ENCODE results near the gene WDR7. TPM values are rescaled to one million over a fixed set of nuclear protein-coding genes. Genes with fewer than 3 reads are reported as not detected.

Gene WDR7
- total RNA-seq, 1 experiment from 2014 or later: 7.8 TPM

GRCh38 chr18:56902653-56903052 is 251.5 kb downstream of the WDR7 start:
- H3K9me3 Mint-ChIP-seq (ENCODE audit: unreplicated experiment): no peaks in the 10 kb centered on the region
- no peak overlapping the region for H3K27ac Mint-ChIP-seq (ENCODE audit: unreplicated experiment)
- no peaks in the 10 kb centered on the region for H3K36me3 Mint-ChIP-seq (ENCODE audit: insufficient read depth, unreplicated experiment)
- no peaks in the 10 kb centered on the region for H3K27me3 Mint-ChIP-seq (ENCODE audit: insufficient read depth, unreplicated experiment)
- H3K4me1 Mint-ChIP-seq (ENCODE audit: low read depth, unreplicated experiment): no peaks in the 10 kb centered on the region
- Histone ChIP-seq H3K27me3 (replicated peaks; ENCODE audit: control insufficient read depth, insufficient read depth, low read length) (no peaks in the 10 kb centered on the region), H3K9me3 (no peaks in the 10 kb centered on the region), H3K4me3 (ENCODE audit: low read depth, low read length) (no peak overlapping the region), H3K4me1 (no peaks in the 10 kb centered on the region), H3K36me3 (ENCODE audit: control insufficient read depth, insufficient read depth, low read length) (no peaks in the 10 kb centered on the region)
- H3K4me3 Mint-ChIP-seq (ENCODE audit: unreplicated experiment): no peak overlapping the region
- ChIA-PET POLR2A (no interaction called here), CTCF (no interaction called here)
- no peak for TF ChIP-seq CTCF (IDR thresholded peaks at IDR 0.05; ENCODE audit: insufficient read depth in 1 of 2, low read depth in 1 of 2, low read length in 1 of 2, severe bottlenecking in 1 of 2, unreplicated experiment in 1 of 2)
- no peak for DNase-seq
- intact Hi-C loops (cut with micrococcal nuclease; ENCODE audit: unreplicated experiment): no loop called here
- BruUV-seq (replicated peaks): no TSS peak

- Mint-ChIP-seq H3K36me3 (ENCODE audit: insufficient read depth, unreplicated experiment) (no peaks in the 10 kb centered on the region), H3K27me3 (ENCODE audit: insufficient read depth, unreplicated experiment) (no peaks in the 10 kb centered on the region), H3K4me1 (ENCODE audit: low read depth, unreplicated experiment) (no peaks in the 10 kb centered on the region), H3K27ac (ENCODE audit: unreplicated experiment) (no peak overlapping the region), H3K9me3 (ENCODE audit: unreplicated experiment) (no peaks in the 10 kb centered on the region), H3K4me3 (ENCODE audit: unreplicated experiment) (no peak overlapping the region)
- no TSS peak for BruUV-seq (replicated peaks)
- intact Hi-C loops (cut with micrococcal nuclease; ENCODE audit: unreplicated experiment): no loop called here
- H3K36me3 ChIP-seq (ENCODE audit: control insufficient read depth, insufficient read depth, low read length): no peaks in the 10 kb centered on the region
- POLR2A ChIA-PET: no interaction called here
- no peaks in the 10 kb centered on the region for H3K27me3 ChIP-seq (replicated peaks; ENCODE audit: control insufficient read depth, insufficient read depth, low read length)
- H3K4me3 ChIP-seq (ENCODE audit: low read depth, low read length): no peak overlapping the region
- H3K9me3 ChIP-seq: no peaks in the 10 kb centered on the region
- no peaks in the 10 kb centered on the region for H3K4me1 ChIP-seq
- no peak for DNase-seq
- no peak for TF ChIP-seq CTCF (IDR thresholded peaks at IDR 0.05; ENCODE audit: insufficient read depth in 1 of 2, low read depth in 1 of 2, low read length in 1 of 2, severe bottlenecking in 1 of 2, unreplicated experiment in 1 of 2)
- CTCF ChIA-PET: no interaction called here
Observed at GRCh38 chr18:56903686-56904085, 252.5 kb downstream of the WDR7 start.

GRCh38 chr18:56907771-56908170 is 256.6 kb downstream of the WDR7 start:
- H3K27ac Mint-ChIP-seq (ENCODE audit: unreplicated experiment): no peak overlapping the region
- ChIA-PET CTCF (no interaction called here), POLR2A (no interaction called here)
- H3K9me3 Mint-ChIP-seq (ENCODE audit: unreplicated experiment): no peaks in the 10 kb centered on the region
- TF ChIP-seq CTCF (IDR thresholded peaks at IDR 0.05; ENCODE audit: insufficient read depth in 1 of 2, low read depth in 1 of 2, low read length in 1 of 2, severe bottlenecking in 1 of 2, unreplicated experiment in 1 of 2): no peak
- Histone ChIP-seq H3K27me3 (replicated peaks; ENCODE audit: control insufficient read depth, insufficient read depth, low read length) (no peaks in the 10 kb centered on the region), H3K9me3 (no peaks in the 10 kb centered on the region), H3K4me3 (ENCODE audit: low read depth, low read length) (no peak overlapping the region), H3K36me3 (ENCODE audit: control insufficient read depth, insufficient read depth, low read length) (no peaks in the 10 kb centered on the region), H3K4me1 (no peaks in the 10 kb centered on the region)
- no peaks in the 10 kb centered on the region for H3K27me3 Mint-ChIP-seq (ENCODE audit: insufficient read depth, unreplicated experiment)
- no peak for DNase-seq
- H3K36me3 Mint-ChIP-seq (ENCODE audit: insufficient read depth, unreplicated experiment): no peaks in the 10 kb centered on the region
- H3K4me1 Mint-ChIP-seq (ENCODE audit: low read depth, unreplicated experiment): no peaks in the 10 kb centered on the region
- no TSS peak for BruUV-seq (replicated peaks)
- intact Hi-C loops (cut with micrococcal nuclease; ENCODE audit: unreplicated experiment): no loop called here
- H3K4me3 Mint-ChIP-seq (ENCODE audit: unreplicated experiment): no peak overlapping the region
